GM19239 (cell line): ENCODE measurements around the gene CDH13.

Experiments
- DNase-seq: peaks from one replicate; pipeline ENCODE4 v3.0.0; 2011; ENCODE audit warnings: low spot score; ENCODE audit not compliant: insufficient read length
- FAIRE-seq: peaks from 2 replicates; lab custom pipeline; 2011; peaks lifted over from hg19 to GRCh38; lab: Jason Lieb, UNC

CDH13 gene

DNA sequence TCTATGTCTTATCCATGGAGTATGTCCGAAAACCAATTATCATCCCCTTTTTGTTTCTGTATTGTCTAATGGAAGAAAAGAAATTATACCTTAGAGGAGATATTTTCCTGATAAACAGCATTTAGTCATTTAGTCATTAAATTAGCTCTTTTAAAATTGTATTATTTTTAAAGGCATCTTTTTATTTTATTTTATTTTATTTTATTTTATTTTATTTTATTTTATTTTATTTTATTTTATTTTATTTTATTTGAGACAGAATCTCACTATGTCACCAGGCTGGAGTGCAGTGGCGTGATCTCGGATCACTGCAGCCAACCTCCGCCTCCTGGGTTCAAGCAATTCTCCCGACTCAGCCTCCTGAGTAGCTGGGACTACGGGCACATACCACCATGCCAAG is 559.1 kb downstream of the CDH13 start:
- FAIRE-seq (no peak), DNase-seq (no peak)

DNA sequence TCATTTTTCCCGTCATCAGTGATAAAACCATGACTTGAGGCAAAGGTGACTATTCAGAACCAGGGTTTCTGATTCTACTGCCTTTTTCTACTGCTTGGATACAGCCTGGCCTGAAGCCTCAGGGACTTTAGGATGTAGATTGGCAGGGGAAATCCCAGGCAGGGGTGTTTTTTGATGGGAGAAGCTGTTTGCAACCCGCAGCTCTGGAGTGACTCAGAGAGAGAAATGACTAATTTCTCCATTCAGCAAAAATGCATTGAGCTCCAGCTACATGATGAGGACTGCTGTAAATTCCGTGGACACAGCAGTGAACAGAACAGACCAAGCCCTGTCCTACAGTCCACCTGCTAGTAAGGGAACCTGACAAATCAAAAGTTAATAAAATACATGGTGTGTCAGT is 560.6 kb downstream of the CDH13 start:
- DNase-seq (no peak), FAIRE-seq (no peak)

DNA sequence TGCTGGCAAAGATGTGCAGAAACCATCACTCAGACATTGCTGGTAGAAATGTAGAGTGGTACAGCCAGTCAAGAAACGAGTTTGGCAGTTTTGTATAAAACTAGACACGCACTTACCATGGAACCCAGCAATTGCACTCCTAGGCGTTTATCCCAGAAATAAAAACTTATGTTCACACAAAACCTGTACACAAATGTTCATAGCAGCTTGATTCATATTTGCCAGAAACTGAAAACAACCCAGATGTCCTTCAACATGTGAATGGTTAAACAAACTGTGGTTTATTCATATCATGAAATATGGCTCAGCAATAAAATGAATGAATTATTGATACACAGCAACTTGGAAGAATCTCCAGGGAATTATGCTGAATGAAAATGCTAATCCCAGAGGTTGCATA is 570.0 kb downstream of the CDH13 start:
- no peak for FAIRE-seq
- DNase-seq, result no peak

DNA sequence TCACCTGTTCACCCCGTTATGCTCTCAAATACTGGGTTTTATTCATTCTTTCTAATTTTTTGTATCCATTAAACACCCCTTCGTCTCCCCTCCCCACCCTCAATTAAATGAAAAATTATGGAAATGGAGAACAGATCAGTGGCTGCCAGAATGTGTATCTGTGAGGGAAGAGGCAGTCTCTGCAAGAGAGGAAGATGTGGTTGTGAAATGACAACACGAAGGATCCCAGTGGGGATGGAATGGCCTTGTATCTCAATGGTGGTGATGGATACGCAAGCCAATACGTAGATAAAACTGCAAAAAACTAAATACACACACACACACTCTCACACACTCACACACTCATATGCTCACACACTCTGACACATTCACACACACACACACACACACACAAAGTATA is 570.7 kb downstream of the CDH13 start:
- no peak for DNase-seq
- no peak for FAIRE-seq

DNA sequence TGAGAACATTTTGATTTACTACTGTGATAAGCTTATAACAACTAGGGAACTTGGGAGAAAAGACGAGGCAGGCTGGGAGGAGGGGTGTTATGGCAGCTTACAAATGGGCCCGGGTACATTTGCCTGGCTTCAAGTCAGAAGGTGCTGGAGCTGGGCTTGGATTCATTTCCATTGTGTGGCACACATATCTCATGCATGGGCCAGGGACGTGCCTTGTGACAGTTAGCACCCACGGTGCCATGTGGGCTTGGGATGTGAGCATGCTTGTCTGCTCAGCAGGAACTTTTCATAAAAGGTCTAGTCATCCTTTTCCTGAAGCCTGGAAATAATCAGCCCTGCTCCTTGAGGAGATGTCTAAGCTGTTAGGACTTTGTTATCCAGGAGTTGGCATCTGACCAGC is 572.2 kb downstream of the CDH13 start:
- no peak for FAIRE-seq

DNA sequence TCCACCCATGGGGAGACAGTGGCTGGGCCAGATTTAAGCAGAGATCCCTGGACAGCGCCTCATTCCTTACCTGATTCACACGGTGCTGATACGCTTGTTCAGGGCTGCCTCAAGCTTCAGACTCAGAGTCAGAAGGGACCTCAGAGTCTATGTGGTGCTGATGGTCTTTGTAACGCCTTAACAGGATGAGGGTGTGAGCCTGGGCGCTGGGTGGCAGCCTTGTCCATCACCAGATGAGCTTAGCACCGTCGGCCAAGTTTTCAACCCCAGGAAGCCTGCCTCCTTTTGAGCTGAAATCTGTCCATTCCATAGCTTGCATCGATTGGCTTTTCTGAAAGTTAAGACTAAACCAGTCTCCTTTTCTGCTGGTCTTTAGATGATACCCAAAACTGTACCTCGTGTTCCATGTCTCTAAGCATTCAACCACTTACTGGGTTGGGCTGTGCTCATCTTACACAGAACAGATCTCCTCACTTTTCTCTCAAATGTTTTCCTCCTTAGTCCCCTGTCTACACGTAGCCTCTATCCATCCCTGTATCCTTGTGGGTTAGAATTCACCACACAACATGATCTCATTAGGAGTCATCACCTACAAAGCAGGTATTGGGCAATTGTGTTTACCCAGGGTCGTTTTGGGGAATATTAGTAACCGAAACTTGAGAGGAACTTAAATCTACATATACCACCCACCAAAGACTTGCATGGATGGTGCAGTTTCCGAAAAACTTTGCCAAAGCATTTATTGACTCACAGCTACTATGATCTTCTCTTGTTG is 573.4 kb downstream of the CDH13 start:
- FAIRE-seq, result no peak
- DNase-seq, result no peak

More for the DNA sequence above, 572.2 kb downstream of the CDH13 start:
- DNase-seq, result no peak

DNA sequence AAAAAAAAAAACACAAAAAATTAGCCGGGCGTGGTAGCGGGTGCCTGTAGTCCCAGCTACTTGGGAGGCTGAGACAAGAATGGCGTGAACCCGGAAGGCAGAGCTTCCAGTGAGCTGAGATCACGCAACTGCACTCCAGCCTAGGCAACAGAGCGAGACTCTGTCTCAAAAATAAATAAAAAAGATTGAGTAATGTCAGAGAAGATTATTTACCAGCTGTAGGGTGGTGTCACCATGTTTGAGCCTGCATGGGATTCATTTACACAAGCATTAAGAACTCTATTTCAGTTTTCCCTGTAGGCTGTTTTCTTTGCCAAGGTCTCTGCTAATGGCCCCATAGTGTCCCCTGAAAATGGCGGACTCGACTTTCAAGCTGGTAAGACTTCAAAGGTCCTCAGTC is 575.0 kb downstream of the CDH13 start:
- no peak for FAIRE-seq
- DNase-seq, result no peak

DNA sequence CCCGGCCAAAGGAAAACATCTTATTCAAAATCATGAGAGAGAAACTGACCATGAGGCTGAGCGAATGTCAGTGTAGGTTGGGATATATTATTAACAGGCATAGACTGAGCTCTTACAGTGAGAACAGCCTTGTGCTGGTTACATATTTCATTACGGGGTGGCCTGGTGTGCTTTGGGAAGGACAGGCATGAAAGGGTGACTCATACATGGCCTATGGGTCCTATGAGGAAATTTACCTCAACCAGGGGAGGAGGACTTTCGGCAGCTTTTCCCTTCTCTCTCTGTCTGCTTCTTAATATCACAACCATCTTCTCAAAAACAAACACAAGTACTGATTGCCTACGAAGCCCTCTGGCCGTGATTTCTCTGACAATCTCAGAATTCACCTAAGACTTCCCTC is 579.1 kb downstream of the CDH13 start:
- DNase-seq, result no peak
- FAIRE-seq, result no peak

DNA sequence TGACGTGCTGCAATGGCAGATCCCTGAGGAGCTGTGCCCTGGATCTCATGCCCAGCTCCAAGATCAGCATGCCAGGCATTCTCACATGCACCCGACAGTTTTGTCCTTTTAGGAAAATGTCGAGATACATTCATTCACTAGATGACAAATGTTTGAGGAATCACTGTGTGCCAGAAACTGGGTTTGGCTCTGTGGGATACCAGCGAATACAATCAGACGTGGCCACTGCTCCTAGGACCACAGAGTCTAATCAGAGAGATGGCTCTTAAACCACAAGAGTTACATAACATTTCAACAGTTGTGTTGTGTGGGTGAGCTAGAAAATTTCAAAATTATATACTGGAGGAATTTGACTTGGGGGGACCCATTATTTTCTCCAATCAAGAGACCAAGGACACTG is 579.7 kb downstream of the CDH13 start:
- FAIRE-seq (no peak), DNase-seq (no peak)

DNA sequence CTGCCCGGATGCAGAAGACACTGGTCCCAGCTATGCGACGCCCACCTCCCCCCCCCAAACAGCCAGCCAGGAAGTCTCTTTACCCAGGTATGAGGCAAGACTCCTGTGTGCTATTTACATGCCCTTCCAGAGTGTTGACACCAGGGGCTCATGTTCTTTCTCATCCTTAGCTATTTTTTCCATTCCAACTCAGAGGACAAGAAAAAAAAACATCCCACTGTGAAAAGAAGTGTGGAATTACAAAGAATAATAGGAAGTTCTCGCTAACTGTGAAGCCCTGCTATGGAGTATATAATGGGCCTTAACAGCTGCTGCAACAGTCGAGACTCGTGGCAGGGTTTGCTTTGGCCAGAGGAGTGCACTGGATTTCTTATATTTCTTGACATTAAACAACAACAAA is 584.9 kb downstream of the CDH13 start:
- FAIRE-seq (no peak), DNase-seq (no peak)

DNA sequence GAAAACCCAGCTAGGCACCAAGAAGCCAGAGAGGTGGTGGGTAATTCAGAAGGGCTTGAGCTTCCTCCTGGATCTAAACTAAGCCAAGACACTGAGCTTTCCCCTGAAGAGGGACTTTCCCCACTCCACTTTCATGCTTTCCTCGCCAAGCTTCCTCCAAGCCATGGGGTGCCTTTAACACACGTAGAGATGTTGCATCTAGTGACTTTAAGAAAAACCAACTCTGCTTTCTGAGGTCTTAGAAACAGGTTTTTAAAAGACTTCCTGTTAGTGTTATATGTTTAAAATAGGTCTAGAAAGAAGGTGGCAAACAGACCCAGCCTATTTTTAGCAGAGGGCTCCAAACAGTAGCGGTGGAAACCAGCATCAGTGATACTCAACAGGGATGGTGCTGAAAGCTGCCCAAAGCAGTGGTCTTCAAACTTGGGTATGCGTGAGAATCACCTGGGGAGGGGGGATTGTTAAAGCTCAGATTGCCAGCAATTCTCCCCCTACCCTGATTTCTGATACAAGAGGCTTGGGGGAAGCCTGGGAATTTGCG is 585.6 kb downstream of the CDH13 start:
- DNase-seq (no peak), FAIRE-seq (no peak)

DNA sequence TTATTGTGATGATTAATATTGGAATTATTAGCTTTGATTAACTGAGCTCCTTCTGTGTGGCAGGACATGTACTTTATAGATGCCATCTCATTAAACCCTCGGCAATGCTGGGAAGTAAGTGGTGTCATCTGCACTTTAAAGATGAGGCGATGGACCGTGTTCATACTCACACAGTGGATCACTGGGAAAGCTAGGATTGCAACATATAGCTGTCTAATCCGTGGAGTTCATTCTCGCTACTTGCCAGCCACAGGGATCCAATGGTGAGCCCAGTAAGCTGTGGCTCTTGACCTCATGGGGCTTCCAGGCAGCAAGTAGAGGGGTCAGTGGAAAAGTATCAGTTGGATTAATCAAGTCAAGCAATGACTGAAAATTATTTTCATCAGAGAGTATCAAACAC is 587.9 kb downstream of the CDH13 start:
- no peak for DNase-seq
- no peak for FAIRE-seq

DNA sequence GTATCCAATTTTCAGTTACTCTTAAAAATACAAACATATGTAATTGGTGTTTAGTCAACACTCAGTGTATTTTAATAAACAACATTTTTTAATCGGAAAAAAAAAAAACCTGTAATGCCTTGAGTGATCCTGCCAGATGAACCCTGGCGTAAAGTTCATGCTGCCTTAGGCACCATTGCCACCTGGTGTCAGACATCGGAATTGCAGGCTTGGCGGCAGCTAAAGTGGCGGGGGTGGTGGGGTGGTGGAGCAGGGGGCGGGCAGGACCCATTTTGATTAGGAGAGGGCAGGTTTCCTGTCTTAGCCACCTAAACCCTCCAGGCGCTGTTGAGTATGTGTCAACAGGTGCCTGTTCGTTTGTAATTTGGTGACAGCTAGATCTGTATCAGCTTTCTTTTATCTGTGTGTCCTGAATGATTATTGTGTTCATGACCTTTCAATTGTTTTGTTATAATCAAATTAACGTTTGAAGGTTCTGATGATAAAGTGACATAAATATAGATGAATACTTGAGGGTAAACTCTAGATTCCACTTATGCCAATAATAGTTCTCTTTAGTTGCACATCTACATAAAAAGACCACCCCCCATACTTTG is 588.7 kb downstream of the CDH13 start:
- FAIRE-seq, result no peak
- peak; percentile 40 for DNase-seq

DNA sequence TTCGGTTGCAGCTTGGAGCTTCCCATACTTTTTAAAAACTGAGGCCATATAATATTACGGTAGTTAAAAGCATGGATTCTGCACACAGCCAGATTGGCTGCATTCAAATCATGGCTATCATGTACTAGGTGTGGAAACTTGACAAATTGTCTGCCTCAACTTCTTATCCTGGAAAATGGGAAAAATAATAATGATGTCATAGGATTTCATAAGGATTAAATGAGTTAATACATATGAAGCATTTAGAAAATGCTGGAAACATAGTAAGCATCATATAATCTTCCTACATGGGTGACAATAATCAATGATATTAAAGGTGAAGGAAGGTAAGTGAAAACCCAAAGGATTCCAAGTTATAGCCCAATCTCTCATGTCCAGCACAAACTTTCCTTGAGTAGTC is 592.5 kb downstream of the CDH13 start:
- DNase-seq, result no peak
- FAIRE-seq, result no peak

DNA sequence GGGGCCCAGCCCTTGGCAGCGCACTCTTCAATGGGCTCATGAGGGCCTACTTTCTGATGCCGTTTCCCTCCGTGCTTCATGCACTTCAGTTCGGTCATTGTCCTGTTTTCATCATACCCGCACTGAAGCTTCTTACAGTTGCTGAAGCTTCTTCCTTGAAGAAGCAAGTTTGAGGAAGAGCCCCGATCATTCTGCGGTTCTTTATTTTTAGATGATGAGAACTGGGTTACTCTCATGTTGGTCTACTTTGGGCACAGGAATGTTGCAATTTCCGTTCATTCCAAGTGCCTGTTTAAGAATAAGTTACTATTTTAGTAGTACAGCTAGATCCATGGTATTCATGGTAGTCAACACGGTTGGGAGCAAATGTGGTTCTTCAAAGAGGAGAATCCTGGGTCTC is 593.3 kb downstream of the CDH13 start:
- no peak for DNase-seq
- no peak for FAIRE-seq

DNA sequence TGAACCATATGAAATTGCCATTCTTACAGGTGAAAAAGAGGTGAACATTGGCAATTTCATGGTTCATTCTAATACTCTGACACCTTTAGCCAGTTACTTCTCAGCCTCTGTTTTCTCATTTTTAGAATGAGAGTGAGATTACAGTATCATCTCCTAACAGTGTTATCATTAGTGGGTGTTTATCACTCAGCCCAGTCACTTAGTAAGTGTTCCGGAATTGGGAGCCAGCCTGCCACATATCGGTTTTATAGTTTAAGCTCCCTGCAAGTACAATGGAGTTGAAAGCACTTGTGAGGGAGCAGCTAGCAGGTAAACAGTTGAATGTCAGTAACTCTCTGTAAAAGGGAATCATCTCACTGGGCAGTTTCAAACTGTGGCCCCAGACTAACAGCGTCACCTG is 597.9 kb downstream of the CDH13 start:
- no peak for FAIRE-seq
- no peak for DNase-seq

DNA sequence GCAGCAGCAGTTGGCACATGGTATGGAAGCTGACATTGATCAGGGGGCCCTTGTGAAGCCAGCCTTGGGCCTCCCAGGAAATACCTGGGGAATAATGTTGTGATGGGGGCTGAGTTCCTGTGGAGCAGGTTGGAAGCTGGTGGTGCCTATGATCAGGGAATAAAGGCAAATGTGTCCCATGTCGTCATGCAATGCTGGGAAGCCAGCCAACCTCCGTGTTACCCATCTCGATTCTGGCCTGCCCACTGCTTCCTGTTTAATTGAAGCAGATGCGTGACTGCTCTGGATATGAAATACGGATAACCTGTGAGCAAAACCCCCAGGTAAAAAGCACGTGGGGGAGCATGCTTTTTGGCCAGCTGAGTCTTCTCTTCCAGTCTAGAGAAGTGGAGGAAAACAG is 600.6 kb downstream of the CDH13 start:
- FAIRE-seq (no peak), DNase-seq (no peak)

DNA sequence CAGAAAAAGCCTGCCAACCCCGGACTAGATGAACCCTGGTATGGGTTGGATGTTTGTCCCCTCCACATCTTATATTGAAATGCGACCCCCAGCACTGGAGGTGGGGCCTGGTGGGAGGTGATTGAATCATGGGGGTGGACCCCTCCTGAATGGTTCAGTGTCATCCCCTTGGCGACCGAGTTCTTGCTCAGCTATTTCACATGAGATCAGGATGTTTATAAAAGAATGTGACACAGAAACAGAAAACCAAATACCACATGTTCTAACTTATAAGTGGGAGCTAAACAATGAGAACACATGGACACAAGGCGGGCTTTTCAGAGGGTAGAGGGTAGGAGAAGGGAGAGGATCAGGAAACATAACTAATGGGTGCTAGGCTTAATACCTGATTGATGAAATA is 605.0 kb downstream of the CDH13 start:
- no peak for DNase-seq
- FAIRE-seq, result no peak

DNA sequence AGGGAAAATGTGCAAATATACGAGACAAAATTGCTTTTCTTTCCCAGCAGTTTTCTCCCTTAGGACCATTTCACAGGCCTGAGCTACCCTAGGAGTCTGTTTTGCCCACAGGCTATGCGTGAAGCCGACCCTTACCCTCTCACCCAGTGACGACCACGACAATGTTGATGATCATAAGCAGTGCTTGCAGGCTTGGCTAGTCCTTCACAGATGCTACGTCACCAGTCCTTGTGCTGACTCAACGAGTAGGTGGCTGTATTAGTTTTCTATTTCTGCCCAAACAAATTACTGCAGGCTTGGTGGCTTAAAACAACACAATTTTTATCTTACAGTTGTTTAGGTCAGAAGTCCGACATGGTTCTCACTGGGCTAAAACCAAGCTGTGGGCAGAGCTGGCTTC is 606.4 kb downstream of the CDH13 start:
- no peak for DNase-seq
- no peak for FAIRE-seq

DNA sequence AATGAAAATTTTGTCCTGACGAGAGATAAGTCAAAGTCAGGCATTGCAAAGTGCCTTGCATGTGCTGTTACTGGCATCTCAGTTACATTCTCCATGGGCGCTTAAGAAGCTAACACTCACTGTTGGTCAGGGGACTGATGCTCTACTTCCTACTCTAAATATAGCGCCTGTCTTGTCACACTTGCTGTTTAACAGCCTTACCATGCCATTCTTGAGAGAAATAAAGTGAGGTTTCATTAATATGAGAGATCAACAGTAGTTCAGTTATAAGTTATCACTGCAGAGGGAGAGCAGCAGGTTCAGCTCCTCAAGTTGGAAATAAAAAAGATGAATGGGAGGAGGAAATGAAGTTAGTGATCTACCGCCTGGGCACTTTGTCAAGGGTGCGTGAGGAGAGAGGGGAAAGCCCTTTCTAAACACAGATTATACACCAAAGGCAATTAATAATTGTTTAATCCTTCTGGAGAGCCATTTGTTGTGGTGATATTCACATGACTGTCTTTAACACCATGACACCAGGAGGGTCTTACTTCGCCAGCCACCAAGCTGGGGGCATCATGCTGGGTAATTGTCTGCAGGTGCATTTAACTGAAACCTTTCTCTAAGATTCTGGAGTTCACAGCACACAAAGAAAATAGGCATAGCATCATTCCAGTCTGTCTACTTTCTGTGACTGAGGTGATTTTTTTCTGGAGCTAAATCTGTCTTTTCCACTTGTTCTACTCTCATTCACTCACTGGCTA is 612.4 kb downstream of the CDH13 start:
- no peak for FAIRE-seq
- no peak for DNase-seq

DNA sequence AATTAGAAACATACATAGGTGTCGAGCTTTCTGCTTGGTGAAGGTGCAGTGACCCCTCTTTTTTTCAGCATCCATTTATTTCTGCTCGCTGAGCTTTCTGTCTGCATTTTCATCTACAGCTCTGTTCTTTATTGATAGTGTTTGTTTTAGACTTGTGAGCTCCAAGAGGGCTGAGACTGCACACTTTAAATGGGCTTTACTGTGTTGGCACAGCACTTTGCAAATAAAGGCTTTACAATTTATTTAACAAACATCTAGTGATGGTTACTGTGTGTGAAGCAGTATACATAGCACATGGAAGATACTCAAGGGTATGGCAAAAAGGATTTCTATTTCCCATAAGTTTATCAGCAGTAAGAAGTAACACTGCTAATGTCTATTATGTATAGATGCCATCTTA is 617.3 kb downstream of the CDH13 start:
- FAIRE-seq, result no peak
- no peak for DNase-seq
